K562 (cell line): Measurements from ENCODE around the gene PPP4C. TPM values are rescaled to one million over a fixed set of nuclear protein-coding genes. Genes with fewer than 3 reads are reported as not detected.

Source experiments
- CBFA2T2 ChIP-seq: fragments of 450-650 bp; conservative IDR thresholded peaks from 2 replicates; pipeline ENCODE4 v1.6.1; 2017; ENCODE audit warnings: mild to moderate bottlenecking
- CHAMP1 ChIP-seq: fragments of 450-650 bp; IDR thresholded peaks from 2 replicates; pipeline ENCODE4 v1.6.1; 2016; ENCODE audit warnings: mild to moderate bottlenecking
- CHD1 ChIP-seq: fragments of 200-600 bp; sonication (generic); IDR thresholded peaks from one replicate; pipeline ENCODE4 v1.6.1; 2012; ENCODE audit warnings: mild to moderate bottlenecking, moderate library complexity, low read length, inconsistent platforms
- FOXP1 ChIP-seq: sonication (generic); formaldehyde crosslinking; IDR thresholded peaks from 2 replicates; pipeline ENCODE4 v1.8.0; 2022; ENCODE audit warnings: mild to moderate bottlenecking, missing genetic modification reagents
- GABPB1 ChIP-seq: sonication (generic); formaldehyde crosslinking; IDR thresholded peaks from 2 replicates; pipeline ENCODE4 v1.8.0; 2022; ENCODE audit warnings: mild to moderate bottlenecking, missing genetic modification reagents
- JUND ChIP-seq, 2 experiments: IDR thresholded peaks; 2 replicates in 1 of 2; 3 replicates in 1 of 2; pipeline ENCODE4 v1.6.1; 2011; ENCODE audit warnings: borderline replicate concordance in 2 of 2, low read depth in 2 of 2, low read length in 2 of 2, improper control_type of control experiment in 1 of 2, missing biosample characterization in 1 of 2, missing genetic modification characterization in 1 of 2, missing genetic modification reagents in 1 of 2
- LCOR ChIP-seq: sonication (generic); formaldehyde crosslinking; IDR thresholded peaks from 2 replicates; pipeline ENCODE4 v1.8.0; 2022; ENCODE audit warnings: mild to moderate bottlenecking, missing genetic modification reagents
- RREB1 ChIP-seq: fragments of 250-450 bp; sonication (Bioruptor Pico); IDR thresholded peaks from 2 replicates; pipeline ENCODE4 v1.4.0; 2020
- SIN3A ChIP-seq, 2 experiments: fragments of 150-350 bp in 1 of 2; IDR thresholded peaks; 2 replicates each; pipeline ENCODE4 v1.6.1; 2011 to 2016; ENCODE audit warnings: borderline replicate concordance in 2 of 2, low read depth in 2 of 2, low read length in 2 of 2, mild to moderate bottlenecking in 2 of 2, moderate library complexity in 2 of 2; ENCODE audit not compliant: control insufficient read depth in 1 of 2
- SNAPC5 ChIP-seq: fragments of 250-450 bp; sonication (Bioruptor Pico); IDR thresholded peaks from 2 replicates; pipeline ENCODE4 v1.8.0; 2021; ENCODE audit warnings: moderate library complexity, mild to moderate bottlenecking, inconsistent platforms
- THAP7 ChIP-seq: fragments of 250-450 bp; sonication (Bioruptor Pico); IDR thresholded peaks from 2 replicates; pipeline ENCODE4 v1.5.0; 2021
- XRCC5 ChIP-seq: fragments of 200-400 bp; formaldehyde crosslinking; IDR thresholded peaks from 2 replicates; pipeline ENCODE4 v1.6.1; 2017; ENCODE audit warnings: low read depth, mild to moderate bottlenecking, low read length
- ZBTB7A ChIP-seq: IDR thresholded peaks from 2 replicates; pipeline ENCODE4 v1.6.1; 2011; ENCODE audit warnings: low read depth, mild to moderate bottlenecking, low read length, moderate library complexity, borderline replicate concordance; ENCODE audit not compliant: control insufficient read depth
- ZNF780A ChIP-seq: fragments of 250-450 bp; sonication (Bioruptor Pico); IDR thresholded peaks from 2 replicates; pipeline ENCODE4 v1.5.0; 2021; ENCODE audit warnings: mild to moderate bottlenecking
- polyA plus RNA-seq, 8 experiments: library from polyadenylated mRNA; depleted of rRNA in 4 of 8; stranded (reverse) in 5 of 8; unstranded in 3 of 8; fragments of >200 nt; fragmentation: Nextera tagmentation in 2 of 8; fragmentation: Illumina TruSeq in 1 of 8; extraction: Ambion mirVana in 2 of 8; extraction: Trizol in 1 of 8; gene quantifications; 2 replicates each; pipeline versions ENCODE4 v1.2.1 to v1.2.3, GENCODE V29; 2011 to 2014; ENCODE audit warnings: inconsistent platforms in 1 of 8, missing spikeins in 1 of 8
- total RNA-seq, 7 experiments: library from RNA; depleted of rRNA in 6 of 7; stranded (reverse); fragments of >200 nt in 6 of 7; fragmentation: Illumina TruSeq in 2 of 7; extraction: Trizol in 2 of 7; gene quantifications; 2 replicates each; pipeline versions ENCODE4 v1.2.1 to v1.2.3, GENCODE V29; 2011 to 2021; ENCODE audit warnings: low replicate concordance in 1 of 7

The PPP4C gene
- total and polyA plus RNA-seq, 9 of the 15 experiments (the other 6 are each of a cell fraction or from before 2014, with no cell fraction given) = 3.5 to 183 (median 131) TPM

- TF ChIP-seq RREB1 (CRISPR knock-in tag) = 0 out of 2 replicates have a peak, but pooled peaks have one; percentile 62
- TF ChIP-seq SNAPC5 (CRISPR knock-in tag) = no peak
- no peak for TF ChIP-seq CBFA2T2
- no peak for TF ChIP-seq FOXP1 (CRISPR knock-in tag)
- TF ChIP-seq ZBTB7A = peak; percentile 80
- TF ChIP-seq LCOR (CRISPR knock-in tag) = no peak
- TF ChIP-seq SIN3A (IDR thresholded peaks at IDR 0.05; ENCODE audit: borderline replicate concordance in 2 of 2, control insufficient read depth in 1 of 2, low read depth in 2 of 2, low read length in 2 of 2) = peak in 1 of 2 experiments; percentile 37; a peak in 2 of 4 replicates
- TF ChIP-seq JUND (IDR thresholded peaks at IDR 0.05; ENCODE audit: borderline replicate concordance, low read depth, low read length) = peak; percentile 49; the same call in 1 of the 2 replicates
- no peak for TF ChIP-seq JUND (tag; IDR thresholded peaks at IDR 0.05; ENCODE audit: borderline replicate concordance, low read depth, low read length)
- peak; percentile 97 for TF ChIP-seq CHD1
- TF ChIP-seq CHAMP1 = no peak
- no peak for TF ChIP-seq GABPB1
- no peak for TF ChIP-seq ZNF780A
- 0 out of 2 replicates have a peak, but pooled peaks have one; percentile 66 for TF ChIP-seq THAP7 (CRISPR knock-in tag)
- TF ChIP-seq XRCC5 = no peak
Measured at GRCh38 chr16:30065943-30066760, 9.6 kb upstream of the PPP4C start (continued).
